ENCODE measurements around the gene RASL11B. TPM values are rescaled to one million over a fixed set of nuclear protein-coding genes. Genes with fewer than 3 reads are reported as not detected.
"Not testable (repeated sequence)": the region's sequence is repeated elsewhere in the genome, so short reads cannot be mapped to it uniquely, and the experiment has no call there.

RASL11B gene, protein sequence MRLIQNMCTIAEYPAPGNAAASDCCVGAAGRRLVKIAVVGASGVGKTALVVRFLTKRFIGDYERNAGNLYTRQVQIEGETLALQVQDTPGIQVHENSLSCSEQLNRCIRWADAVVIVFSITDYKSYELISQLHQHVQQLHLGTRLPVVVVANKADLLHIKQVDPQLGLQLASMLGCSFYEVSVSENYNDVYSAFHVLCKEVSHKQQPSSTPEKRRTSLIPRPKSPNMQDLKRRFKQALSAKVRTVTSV
- total RNA-seq (2014; rRNA removed; shearing (Covaris generic)) = not detected in 2 replicates

DNA sequence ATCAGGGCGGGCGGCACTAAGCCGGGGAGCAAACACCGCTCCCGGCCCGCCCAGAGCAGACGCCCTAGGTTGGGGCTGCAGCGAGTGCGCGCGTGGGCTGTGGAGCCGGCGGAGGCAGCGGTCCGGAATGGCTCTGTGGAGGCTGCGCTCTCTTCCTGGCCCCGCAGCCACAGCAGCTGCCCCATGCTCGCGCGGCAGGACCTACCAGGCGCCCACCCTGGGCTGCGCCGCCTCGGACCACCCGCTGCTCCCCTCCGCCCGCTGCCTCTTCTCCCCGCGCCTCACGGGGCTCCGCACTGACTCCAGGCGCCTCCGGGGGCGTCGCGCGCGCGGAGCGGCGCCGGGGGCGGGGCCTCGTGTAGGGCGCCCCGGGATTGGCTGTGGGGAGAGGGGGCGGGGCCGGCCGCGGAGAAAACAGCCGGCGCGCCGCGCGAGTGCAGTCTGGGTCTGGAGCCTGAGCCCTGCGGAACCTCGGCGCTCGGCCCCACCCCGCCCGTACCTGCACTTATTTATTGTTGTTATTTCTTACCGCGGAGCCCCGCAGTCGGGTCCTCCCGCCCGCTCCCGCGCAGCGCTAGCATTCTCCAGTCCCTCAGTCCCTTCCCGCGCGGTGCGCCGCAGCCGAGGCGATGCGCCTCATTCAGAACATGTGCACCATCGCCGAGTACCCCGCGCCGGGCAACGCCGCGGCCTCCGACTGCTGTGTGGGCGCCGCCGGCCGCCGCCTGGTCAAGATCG lies at the start of gene RASL11B:
RASL11B (plus strand) TSS at position 439 of the 738 bp plus-strand sequence; CDS start at position 630, 191 bp downstream.
- DNase-seq (ENCODE audit: low spot score) = no peak

DNA sequence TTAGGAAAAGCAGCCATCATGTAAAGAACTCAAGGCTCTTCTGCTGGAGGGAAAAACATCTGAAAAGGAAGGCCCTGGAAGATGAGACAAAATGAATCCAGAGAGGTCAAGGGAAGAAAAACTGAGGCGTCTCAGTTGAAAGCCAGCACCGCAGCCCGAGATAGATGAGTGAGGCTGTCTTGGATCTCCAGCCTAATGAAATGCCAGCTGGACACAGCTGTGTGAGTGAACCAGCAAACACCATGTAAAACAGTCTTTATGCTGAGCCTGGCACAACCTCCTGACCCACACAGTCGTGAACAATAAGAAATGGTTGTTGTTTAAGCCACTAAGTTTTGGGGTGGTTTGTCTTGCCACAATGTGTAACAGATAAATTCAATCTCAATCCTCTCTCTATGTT lies 48.6 kb upstream of the RASL11B start:
- DNase-seq (ENCODE audit: low spot score) = no peak

DNA sequence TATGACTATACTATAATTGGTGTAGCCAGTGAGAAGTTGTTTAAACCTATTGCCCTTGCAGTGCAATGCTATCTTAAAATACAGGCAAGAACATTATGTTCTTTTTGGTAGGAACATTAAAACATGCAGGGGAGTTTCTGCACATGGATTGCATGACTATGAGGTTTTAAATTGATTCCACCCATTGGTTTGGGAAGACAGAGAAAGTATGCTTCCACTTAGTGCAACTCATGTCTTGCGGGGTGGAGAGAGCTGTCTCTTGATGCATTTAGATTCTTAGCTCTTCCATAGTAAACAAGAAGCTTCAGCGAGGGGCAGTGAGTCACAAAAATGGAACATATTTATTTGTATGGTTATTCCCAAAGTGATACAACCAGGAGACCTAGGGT lies 39.5 kb upstream of the RASL11B start:
- DNase-seq (ENCODE audit: low spot score) = no peak

DNA sequence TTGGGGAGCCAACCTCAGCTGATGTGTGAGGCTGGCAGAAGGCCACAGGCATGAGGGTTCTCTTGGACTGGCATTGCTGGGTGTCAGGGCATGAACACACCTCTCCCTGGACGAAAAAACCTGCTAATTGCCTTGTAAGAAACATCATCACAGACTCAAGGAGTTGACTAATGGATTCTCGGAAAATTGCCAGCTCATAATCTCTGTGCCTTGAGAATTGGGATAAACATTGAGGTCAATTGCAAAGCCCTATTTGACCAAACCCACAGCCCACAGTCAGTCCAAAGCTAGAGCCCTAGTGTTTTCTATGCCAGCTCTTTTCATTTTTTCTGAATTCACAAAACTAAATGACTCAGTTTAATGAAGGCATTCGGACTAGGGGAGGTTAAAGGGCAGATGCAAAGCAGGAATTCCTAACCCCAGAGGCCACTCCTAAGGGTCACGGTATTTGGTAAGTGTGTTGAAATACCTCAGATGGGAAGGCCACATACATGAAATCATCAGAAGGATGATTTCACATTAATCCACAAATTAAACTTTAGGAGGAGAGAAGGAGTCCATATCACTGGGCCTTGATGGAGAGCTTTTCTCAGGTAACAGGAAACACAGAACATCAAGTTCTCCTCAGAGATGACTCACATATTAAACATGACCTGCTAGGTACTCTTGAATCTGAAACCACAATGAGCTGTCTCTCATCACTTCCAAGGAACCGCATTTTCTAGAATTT lies 39.0 kb upstream of the RASL11B start:
- peak; percentile 33 for DNase-seq (ENCODE audit: low spot score)

DNA sequence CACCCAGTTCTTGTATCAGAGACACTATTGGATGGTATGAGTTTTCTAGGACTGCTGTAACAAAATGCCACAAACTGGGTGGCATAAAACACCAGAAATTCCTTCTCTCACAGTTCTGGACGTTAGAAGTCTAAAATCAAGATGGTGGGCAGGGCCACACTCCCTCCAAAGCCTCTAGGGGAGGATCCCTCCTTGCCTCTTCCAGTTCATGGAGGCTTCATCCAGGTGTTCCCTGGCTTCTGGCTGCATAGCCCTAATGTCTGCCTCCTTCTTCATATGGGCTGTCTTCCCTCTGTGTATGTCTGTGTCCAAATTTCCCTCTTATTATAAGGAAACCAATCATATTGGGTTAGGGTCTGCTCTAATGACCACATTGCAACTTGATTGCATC lies 38.4 kb upstream of the RASL11B start:
- no peak for DNase-seq (ENCODE audit: low spot score)

DNA sequence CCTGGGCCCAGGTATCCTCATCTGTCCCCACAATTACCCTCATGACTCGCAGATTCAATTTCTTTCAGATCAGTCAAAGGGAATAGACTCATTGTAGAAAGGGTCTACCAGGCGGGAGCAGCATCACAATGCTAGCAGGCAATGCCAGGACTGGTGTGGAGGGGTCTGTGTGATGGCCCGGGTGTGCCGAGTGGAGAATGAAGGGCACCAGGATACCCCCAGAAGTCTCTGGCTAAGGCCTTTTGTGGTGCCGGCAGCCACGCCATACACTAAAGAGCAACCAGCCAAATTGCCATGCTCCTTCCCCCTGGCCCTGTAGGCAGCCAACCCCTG lies 37.9 kb upstream of the RASL11B start:
- DNase-seq (ENCODE audit: low spot score) = no peak

DNA sequence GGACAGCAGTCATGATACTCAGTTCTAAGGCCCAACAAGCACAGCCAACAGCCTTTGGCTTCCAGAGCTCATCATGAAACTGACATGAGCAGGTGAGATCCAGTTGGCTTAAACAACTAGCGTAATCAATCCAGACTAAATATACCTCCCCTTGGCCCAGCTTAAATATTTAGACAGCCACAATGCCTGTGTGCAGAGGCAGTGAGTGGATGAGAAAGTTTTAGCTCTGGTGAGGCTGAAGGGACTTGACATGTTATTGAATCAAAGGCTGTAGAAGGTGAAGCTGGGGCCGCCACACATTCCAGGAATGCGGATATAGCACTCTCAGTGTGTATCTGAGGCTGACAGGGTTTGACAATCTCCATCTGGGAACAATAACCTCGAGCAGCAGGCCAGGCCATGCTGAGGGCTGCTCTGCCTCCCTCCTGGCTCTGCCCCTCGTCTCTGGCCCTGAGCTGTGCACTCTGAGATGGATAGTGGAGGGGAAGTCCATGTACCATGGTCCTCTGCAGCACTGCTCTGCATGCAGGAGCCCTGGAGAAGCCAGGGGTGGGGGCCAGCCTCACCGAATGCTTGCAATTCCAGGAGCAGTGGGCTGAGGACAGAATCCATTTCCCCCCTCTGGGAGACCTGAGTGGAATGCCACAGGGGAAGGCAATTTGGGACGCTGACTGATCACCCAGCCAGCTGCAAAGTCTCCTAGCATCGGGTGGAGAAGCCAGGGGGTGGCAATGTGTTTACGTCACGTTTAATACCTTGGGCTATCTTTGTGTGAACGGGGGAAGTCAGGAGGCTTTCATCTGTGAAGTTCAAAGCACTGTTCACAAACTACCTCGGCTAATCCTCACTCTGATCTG lies 37.3 kb upstream of the RASL11B start:
- DNase-seq (ENCODE audit: low spot score) = no peak

DNA sequence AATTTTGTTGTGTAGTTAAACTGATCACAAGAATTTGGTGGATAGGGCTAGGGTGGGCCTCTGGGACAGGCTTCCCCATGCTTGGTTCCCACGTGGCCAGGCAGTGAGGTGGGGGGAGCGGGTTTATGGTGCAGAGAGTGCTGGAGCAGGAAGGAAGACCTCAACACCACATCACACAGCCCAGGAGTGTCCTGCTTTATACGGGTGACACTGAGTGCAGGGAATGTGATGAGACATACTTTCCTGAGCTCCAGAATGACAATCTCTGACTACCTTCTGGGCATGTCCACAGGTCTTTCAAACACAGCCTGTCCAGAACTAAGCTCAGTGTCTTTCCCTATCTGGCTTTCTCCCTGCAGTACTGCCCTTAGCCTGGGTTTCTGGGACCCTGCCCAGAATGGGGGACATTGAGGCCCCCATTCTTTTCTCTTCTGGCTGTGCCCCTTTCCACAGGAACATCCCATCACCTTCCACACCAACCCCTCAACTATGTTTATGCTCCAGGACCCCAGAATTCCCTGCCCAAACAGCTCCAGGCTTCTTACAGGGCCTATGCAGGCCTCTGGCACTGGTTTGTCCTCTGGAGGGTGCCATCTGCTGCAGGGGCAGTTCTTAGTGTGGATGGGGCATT lies 36.5 kb upstream of the RASL11B start:
- DNase-seq (ENCODE audit: low spot score) = no peak

DNA sequence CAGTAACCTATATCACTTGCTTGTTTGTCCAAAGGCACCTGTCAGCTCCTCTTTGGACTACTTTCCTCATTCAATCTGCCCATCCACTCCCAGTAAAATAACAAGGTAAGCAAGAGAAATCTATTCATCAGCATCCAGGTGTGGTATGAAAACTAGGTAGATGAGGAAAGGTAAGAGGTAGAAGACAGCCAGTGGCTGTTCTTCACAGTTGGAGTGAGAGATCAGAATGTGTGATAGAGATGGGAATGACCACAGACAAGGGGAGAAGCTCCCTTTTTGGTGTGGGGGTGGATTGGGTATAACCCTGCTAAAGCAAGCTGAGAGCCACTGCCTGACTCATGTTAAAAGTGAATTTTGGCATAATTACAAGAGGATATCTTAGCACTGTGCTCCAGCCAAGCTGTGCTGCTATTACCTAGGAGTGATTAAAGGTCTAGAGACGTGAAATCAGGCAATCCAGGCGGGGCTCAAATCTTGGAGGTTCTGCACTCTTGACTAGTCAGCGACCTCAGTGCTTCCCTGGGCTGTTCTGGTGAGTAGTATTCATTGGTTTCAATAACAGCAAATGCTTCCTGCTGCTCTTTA lies 28.1 kb upstream of the RASL11B start:
- DNase-seq (ENCODE audit: low spot score) = no peak

DNA sequence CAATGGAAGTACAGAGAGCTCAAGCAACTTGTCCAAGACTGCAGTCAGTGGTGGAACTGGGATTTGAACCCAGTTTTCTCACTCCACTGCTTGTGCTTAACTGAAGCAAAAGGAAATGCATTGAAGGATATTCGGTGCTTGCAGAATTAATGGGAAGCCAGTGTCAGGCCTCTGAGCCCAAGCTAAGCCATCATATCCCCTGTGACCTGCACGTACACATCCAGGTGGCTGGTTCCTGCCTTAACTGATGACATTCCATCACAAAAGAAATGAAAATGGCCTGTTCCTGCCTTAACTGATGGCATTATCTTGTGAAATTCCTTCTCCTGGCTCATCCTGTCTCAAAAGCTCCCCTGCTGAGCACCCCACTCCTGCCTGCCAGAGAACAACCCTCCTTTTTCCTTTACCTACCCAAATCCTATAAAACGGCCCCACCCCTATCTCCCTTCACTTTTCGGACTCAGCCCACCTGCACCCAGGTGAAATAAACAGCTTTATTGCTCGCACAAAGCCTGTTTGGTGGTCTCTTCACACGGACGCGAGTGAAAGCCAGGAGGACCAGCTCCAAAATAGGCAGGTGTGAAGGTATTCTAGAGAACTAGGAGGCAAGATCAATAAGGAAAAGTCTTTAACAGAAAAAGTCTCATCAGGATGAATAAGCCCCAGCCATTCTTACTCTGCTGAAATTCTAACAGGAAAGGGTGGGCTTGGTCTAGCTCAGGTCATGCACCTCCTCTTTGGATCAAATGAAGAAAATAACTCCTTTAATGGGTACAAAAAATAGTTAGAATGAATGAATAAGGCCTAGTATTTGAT lies 27.3 kb upstream of the RASL11B start:
- not testable (repeated sequence) for DNase-seq (ENCODE audit: low spot score)

DNA sequence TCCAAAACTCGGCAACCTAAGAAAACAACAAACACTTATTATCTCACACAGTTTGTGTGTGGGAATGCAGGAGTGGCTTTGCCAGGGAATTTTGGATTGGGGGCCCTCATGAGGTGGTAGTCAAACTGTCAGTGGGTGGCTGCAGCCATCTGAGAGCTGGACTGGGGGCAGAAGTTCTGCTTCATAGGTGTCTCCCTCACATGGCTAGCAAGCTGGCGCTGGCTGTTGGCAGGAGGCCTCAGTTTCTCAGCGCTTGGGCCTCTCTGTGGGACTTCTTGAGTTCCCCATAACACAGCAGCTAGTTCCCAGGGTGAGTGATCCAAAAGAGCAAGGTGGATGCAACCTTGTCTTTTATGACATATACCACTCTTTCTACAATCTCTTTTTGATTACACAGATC lies 26.0 kb upstream of the RASL11B start:
- DNase-seq (ENCODE audit: low spot score) = no peak

DNA sequence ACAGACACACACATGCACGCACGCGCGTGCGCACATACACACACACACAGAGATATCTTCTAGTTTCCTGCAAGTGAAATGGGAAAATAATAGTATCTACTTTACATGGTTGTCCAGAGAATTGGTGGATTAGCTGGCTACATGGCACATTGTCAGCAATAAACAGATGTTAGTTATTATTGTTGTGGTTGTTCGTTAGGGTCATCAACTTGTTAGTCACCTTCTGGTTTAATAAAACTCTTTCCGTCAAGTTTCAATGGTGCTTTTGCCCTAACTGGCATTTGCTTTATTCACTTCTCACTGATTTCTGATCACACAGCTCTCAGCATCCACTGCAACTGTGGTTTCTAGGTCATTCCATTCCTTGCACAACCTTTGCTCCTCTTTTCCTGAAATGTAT lies 25.4 kb upstream of the RASL11B start:
- no peak for DNase-seq (ENCODE audit: low spot score)

DNA sequence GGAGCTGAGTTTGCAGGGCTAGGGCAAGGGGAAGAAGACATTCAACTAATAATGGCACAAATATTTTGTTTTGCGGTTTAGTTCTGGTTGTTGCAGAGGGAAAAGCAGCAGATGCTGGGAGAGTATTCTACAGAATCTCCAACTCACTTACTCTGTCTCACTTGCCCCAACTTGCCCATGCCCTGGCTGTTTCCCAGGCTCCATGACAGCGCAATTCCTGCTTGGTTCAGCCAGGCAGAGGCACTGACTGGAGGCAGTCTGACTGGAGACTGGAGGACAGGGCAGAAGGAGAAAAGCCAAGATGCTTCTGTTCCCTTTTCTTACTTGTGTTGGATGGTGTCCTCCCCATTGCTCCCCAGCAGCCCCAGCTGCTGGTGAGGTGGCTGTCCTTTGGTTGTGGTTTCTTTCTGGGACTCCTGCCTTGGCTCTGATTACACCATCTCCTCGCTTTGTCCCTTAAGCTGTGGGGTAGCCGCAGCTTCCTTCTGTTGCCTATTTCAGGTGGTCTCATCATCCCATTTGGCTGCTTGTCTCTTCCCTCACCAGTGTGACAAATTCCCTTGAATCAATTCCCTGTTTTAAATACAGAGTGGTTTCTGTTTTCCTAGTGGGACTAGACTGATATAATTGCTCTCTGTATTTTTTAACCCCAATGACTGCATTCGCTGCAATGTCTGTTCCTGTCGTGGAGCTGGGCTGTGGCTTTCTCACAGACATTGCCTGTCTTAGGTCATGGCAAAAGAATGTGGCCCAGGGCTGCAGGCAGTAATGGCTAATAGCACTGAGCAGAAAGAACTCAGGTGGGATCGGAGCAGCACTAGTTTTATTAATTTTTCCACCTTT lies 24.2 kb upstream of the RASL11B start:
- no peak for DNase-seq (ENCODE audit: low spot score)

DNA sequence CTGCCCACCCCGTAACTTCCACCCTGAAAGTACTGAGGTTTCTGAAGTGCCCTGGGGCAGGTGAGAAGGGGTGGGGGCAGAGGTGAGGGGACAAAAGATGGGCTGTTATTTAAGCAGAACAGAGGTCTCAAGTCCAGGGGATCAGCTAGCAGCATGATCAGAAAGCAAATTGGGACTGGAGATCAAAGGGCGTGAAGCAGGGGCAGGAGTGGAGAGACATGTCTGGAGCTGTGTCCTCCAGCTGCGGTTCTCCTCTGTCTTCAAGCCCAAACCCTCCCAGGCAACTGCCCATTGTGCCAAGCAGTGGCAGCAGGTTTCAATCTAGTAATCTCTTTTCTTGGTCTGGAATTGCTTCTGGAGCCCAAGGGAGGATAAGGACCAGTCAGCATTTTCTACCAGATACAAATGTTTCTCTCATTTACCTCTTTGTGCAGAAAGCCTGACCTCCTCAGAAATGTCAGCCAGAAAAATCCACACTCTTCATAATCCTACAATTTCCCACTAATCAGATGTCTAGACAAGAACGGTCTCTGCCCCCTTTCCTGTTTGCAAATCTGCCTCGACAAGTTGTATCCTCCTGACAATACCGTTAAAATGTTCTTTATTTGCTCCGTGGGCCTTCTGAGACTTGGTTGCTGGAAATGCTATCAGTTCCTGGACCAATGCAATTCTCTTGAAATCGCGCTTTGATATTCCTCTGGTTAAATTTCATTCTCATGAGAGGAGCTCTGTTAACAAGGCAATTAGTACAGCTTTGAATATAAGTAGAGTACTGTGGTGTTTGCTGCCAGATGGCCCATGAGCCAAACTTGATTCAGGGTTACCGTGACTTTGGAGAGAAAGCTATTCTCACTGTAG lies 23.2 kb upstream of the RASL11B start:
- no peak for DNase-seq (ENCODE audit: low spot score)

DNA sequence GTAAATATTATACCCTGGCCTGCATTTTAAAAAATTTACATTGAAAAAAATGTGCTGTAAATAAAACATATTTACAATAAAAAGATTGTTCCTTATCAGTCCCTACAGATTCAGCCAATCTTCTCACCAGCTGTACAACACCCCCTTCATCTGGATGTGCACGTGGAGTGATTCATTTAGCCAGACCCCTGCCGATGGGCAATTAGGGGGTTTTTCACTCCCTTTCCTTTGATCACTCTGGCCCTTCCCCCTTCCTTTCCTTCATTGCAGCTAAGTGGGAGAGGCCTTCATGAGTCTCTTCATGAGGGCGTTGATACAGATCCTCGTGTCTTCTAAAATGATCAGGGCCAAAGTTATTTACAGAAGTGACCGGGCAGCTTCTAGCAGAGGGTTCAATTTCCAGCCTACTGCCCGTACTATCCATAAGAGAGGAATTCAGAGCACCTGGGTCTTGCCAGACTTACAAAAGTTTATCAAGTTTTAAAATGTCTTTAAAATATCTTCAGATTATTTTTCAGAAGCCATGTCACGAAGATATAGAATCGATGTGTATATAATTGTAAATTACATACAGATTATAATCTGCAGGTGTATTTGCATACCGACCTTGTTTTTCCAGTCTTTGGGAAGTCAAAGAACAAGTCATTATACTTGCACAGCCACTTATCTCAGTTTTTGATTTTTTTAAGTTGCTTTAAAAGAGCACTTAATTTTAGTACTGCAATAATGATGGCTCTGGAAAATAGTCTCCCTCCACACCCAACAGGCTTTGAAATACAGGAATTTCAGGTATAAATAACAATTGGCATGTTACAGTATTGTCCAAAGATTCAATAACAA lies 21.4 kb upstream of the RASL11B start:
- no peak for DNase-seq (ENCODE audit: low spot score)

DNA sequence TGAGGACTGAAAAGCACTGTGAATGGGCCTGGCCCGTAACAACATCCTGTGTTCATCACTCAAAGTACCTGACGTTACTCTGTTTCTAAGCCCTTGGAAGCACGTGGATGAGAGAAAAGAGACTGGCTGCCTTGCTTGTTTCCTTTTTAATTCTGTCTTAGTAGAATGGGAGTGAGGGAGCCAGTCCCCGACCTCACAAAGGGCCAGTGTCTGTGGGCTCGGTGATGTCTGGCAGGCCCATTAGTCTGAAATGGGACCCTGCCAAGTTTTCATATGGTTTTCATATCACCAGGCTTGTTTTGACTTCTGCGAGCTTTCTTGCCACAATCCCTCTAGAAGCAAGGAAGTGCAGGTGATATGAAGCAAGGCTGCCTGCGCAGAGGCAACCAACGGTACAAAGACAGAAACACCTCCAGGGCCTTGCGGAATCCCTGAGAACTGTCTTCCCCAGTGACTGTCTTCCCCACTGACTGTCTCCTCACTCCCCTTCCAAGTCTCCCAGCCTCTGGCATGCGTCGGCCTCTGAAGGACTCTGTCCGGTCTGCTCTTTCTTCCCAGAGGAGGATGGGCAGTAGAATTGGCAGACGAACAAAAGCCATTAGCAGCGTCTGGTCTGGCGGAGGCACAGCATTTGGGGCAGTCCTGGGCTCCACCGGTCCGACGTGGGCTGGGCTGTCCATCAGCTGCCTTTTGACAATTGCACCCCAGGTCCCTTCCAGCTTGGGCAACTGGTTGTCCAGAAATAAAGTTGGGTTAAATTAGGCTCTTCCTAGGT lies 20.2 kb upstream of the RASL11B start:
- no peak for DNase-seq (ENCODE audit: low spot score)
